ENCODE data around the gene S100Z.

DNA sequence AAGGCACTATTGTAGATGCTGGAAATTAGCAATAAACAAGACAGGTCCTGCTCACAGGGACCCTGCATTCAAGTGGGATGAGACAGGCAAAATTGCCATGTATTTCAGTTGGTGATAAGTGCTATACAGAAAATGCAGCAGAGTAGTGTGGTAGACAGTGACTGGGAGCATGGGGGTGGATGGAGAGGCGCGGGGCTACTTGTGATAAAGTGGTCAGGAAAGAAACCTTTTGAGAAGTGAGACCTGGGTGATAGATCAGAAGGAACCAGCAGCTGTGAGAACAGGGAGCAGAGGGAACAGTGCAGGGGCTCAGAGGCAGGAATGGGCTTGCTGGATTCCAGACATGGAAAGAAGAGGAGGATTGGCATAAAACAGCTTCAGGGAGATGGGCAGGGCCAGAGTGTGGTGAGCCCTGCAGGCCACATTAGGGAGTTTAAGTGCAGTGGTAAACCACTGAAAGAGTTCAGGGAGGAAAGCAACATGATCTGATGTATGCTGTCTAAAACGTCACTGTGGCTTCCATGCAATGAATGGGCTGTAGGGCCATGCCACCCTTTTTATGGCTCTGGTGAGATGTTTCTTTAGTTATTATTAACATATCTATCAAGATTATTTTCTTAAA lies 110.3 kb downstream of the S100Z start:
- TF ChIP-seq POLR2A (IDR thresholded peaks at IDR 0.05; ENCODE audit: low read length) = no peak
- no peak for TF ChIP-seq GATA1 (IDR thresholded peaks at IDR 0.05; ENCODE audit: low read depth, low read length)
